ENCODE measurements around the gene PPFIA3. TPM values are rescaled to one million over a fixed set of nuclear protein-coding genes. Genes with fewer than 3 reads are reported as not detected.
"Not testable (repeated sequence)": the region's sequence is repeated elsewhere in the genome, so short reads cannot be mapped to it uniquely, and the experiment has no call there.

Gene PPFIA3
- polyA plus RNA-seq, 3 donors, result 4.6 to 5.4 (median 4.9) TPM

DNA sequence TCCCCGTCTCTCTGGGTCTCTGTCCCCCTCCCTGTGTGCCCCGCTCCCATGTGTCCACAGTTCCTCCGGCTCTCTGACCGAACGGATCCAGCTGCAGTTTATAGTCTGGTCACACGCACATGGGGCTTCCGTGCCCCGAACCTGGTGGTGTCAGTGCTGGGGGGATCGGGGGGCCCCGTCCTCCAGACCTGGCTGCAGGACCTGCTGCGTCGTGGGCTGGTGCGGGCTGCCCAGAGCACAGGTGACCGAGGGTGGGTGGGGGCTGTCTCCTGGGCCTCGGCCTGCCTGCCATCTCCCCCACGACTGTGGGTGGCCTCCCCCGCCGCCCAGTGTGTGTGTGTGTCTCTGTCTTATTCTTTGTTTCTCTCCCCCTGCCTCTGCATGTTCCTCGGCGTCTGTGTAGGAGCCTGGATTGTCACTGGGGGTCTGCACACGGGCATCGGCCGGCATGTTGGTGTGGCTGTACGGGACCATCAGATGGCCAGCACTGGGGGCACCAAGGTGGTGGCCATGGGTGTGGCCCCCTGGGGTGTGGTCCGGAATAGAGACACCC, 48.6 kb downstream of the PPFIA3 start:
- DNase-seq (ENCODE audit: low read depth in 3 of 3, low spot score in 2 of 3), result no peak

GRCh38 chr19:49168421-49168820, 49.1 kb downstream of the PPFIA3 start:
- DNase-seq (ENCODE audit: low read depth in 3 of 3, low spot score in 2 of 3), result no peak

DNA sequence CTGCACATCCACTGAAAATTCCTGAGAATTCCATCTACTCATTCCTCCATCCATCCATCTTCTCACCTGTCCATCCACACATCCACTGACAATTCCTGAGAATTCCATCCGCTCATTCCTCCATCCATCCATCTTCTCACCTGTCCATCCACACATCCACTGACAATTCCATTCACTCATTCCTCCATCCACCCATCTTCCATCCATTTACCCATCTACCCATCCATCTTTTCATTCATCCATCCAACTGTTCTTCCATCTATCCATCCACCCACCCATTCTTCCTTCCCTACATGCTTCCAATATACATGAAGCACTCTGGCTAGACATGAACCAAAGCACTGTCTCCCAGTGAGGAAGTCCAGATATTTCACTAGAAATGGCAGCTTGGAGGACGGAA, 53.9 kb downstream of the PPFIA3 start:
- no peak for DNase-seq (ENCODE audit: low read depth in 3 of 3, low spot score in 2 of 3)

DNA sequence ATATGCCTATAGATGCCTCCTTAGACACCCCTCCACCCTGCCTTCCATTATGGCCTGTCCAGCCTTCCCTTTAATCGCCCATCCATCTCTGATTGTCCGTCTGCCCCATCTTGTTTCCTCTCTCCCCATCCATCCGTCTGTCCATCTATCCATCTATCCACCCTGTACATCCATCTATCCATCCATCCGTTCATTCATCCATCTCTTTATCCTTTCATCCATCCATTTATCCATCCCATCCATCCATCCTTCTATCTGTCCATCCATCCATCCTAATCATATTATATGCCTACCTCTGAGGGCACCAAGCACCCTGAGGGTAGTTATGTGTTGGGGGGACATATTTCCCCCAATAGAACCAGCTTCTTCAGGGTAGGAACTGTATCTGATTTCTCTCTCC, 61.3 kb downstream of the PPFIA3 start:
- DNase-seq (ENCODE audit: low read depth in 3 of 3, low spot score in 2 of 3), result no peak

- DNase-seq (ENCODE audit: low read depth in 3 of 3, low spot score in 2 of 3), result not testable (repeated sequence)
Observed at GRCh38 chr19:49182010-49182847, 62.9 kb downstream of the PPFIA3 start.

DNA sequence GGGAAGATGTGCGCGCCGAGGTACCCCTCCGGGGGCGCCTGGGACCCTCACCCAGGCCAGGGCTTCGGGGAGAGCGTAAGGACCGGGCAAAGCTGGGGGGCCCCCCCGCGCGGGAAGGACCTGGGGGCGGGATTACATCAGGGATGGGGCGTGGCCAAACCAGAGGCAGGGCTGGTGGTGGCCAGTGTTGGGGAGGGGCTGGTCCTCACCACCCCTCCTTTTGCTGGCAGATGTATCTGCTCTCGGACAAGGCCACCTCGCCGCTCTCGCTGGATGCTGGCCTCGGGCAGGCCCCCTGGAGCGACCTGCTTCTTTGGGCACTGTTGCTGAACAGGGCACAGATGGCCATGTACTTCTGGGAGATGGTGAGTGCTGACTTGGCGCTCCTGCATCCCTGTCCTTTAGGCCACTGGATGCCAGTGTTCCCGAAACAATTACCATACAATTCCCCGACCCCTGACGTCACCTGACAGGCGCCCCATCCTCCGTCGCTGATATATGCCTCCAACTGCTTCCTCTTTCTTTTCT, 63.6 kb downstream of the PPFIA3 start:
- DNase-seq (ENCODE audit: low read depth in 3 of 3, low spot score in 2 of 3), result no peak

GRCh38 chr19:49186108-49186507, 66.8 kb downstream of the PPFIA3 start:
- DNase-seq (ENCODE audit: low read depth in 3 of 3, low spot score in 2 of 3), result no peak

DNA sequence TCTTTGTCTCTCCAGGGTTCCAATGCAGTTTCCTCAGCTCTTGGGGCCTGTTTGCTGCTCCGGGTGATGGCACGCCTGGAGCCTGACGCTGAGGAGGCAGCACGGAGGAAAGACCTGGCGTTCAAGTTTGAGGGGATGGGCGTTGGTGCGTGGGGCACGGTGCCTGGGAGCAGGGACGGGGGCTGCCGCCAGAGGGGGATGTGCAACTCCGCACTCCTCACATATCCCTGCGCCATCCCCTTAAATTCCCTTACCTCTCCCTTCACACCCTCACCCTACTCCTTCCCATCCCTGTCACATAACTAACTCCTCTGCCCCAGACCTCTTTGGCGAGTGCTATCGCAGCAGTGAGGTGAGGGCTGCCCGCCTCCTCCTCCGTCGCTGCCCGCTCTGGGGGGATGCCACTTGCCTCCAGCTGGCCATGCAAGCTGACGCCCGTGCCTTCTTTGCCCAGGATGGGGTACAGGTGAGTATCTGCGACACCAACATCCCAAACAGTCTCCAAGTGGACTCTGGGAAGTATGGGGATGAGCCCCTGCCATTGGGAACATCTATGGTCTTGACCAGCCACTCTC, 69.4 kb downstream of the PPFIA3 start:
- no peak for DNase-seq (ENCODE audit: low read depth in 3 of 3, low spot score in 2 of 3)

GRCh38 chr19:49189259-49189658, 69.9 kb downstream of the PPFIA3 start:
- no peak for DNase-seq (ENCODE audit: low read depth in 3 of 3, low spot score in 2 of 3)

GRCh38 chr19:49190781-49191180, 71.4 kb downstream of the PPFIA3 start:
- DNase-seq (ENCODE audit: low read depth in 3 of 3, low spot score in 2 of 3), result no peak

- no peak for DNase-seq (ENCODE audit: low read depth in 3 of 3, low spot score in 2 of 3)
Observed at GRCh38 chr19:49193822-49194394, 74.6 kb downstream of the PPFIA3 start.

DNA sequence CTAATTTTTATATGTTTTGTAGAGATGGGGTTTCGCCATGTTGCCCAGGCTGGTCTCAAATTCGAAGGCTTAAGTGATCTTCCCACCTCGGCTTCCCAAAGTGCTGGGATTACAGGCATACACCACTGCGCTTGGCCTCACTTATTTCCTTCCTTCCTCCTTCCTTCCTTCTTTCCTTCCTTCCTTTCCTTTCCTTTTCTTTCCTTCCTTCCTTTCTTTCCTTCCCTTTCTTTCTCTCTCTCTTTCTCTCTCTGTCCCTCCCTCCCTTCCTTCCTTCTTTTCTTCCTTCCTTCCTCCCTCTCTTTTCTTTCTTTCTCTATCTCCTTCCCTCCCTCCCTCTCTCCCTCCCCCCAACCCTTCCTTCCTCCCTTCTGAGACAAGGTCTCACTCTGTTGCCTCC, 75.1 kb downstream of the PPFIA3 start:
- no peak for DNase-seq (ENCODE audit: low read depth in 3 of 3, low spot score in 2 of 3)

DNA sequence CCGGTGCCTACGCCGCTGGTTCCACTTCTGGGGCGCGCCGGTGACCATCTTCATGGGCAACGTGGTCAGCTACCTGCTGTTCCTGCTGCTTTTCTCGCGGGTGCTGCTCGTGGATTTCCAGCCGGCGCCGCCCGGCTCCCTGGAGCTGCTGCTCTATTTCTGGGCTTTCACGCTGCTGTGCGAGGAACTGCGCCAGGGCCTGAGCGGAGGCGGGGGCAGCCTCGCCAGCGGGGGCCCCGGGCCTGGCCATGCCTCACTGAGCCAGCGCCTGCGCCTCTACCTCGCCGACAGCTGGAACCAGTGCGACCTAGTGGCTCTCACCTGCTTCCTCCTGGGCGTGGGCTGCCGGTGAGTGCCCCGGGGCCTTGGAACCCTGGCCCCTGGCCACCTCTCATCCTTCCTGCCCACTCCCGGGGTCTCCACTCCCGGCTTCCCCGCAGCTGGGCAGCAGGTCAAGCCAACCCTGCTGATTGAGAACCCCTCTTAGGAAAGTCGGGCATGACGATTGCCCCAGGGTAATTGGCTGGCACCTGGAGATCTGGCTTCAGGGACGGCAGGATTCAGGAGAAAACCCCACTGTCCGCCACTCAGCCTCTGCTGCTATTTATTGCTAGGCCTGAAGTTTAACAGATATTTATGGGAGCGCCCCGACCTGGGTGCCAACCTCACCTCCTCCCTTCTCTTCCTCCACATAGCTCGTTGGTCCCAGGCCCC, 77.3 kb downstream of the PPFIA3 start:
- DNase-seq (ENCODE audit: low read depth in 3 of 3, low spot score in 2 of 3), result no peak

DNA sequence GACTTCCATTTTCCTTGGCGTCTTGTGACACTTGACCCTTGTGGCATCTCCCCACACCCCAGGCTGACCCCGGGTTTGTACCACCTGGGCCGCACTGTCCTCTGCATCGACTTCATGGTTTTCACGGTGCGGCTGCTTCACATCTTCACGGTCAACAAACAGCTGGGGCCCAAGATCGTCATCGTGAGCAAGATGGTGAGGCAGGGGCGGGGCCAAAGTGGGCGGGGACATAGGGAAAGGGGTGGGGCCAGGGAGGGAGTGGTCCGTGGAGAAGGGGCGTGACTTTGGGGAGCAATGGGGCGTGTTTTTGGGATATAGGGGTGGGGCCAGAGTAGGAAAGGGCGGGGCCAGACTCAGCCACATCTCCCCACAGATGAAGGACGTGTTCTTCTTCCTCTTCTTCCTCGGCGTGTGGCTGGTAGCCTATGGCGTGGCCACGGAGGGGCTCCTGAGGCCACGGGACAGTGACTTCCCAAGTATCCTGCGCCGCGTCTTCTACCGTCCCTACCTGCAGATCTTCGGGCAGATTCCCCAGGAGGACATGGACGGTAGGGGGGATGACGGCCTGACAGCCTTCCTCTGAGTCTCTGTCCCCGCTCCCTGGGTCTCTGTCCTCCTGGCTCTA, 81.0 kb downstream of the PPFIA3 start:
- no peak for DNase-seq (ENCODE audit: low read depth in 3 of 3, low spot score in 2 of 3)

Other genes starting within 250 kb of the PPFIA3 start
- 10 to 100 TPM; 34.7 to 48.1 (median 35.8) TPM for gene PPP1R15A, start 247.1 kb upstream of the PPFIA3 start, polyA plus RNA-seq (ENCODE audit: insufficient read length in 3 of 3)
- 1 to 10 TPM in 1 of 3 donors, under 1 TPM in 2; 0.72 to 1.9 (median 0.93) TPM for gene TULP2, start 220.8 kb upstream of the PPFIA3 start, polyA plus RNA-seq (ENCODE audit: insufficient read length in 3 of 3)
- gene NUCB1, start 219.2 kb upstream of the PPFIA3 start, polyA plus RNA-seq (ENCODE audit: insufficient read length in 3 of 3), result 100 to 1,000 TPM; 229 to 276 (median 263) TPM
- 1 to 10 TPM; 4.6 to 7.4 (median 5.9) TPM for gene DHDH, start 185.8 kb upstream of the PPFIA3 start, polyA plus RNA-seq (ENCODE audit: insufficient read length in 3 of 3)
- 10 to 100 TPM; 47.8 to 70.2 (median 65.9) TPM for gene BAX, start 164.7 kb upstream of the PPFIA3 start, polyA plus RNA-seq (ENCODE audit: insufficient read length in 3 of 3)
- 1,000 to 10,000 TPM; 2,018 to 2,741 (median 2,584) TPM for gene FTL, start 154.2 kb upstream of the PPFIA3 start, polyA plus RNA-seq (ENCODE audit: insufficient read length in 3 of 3)
- 10 to 100 TPM; 35.6 to 38.8 (median 36.1) TPM for gene GYS1, start 126.2 kb upstream of the PPFIA3 start, polyA plus RNA-seq (ENCODE audit: insufficient read length in 3 of 3)
- 10 to 100 TPM; 79.2 to 96.2 (median 86.9) TPM for gene RUVBL2, start 125.7 kb upstream of the PPFIA3 start, polyA plus RNA-seq (ENCODE audit: insufficient read length in 3 of 3)
- gene LHB, start 102.5 kb upstream of the PPFIA3 start, polyA plus RNA-seq (ENCODE audit: insufficient read length in 3 of 3), result not detected
- not detected for gene CGB3, start 95.2 kb upstream of the PPFIA3 start, polyA plus RNA-seq (ENCODE audit: insufficient read length in 3 of 3)
- not detected for gene CGB2, start 87.7 kb upstream of the PPFIA3 start, polyA plus RNA-seq (ENCODE audit: insufficient read length in 3 of 3)
- gene CGB1, start 82.6 kb upstream of the PPFIA3 start, polyA plus RNA-seq (ENCODE audit: insufficient read length in 3 of 3), result not detected
- gene CGB5, start 75.7 kb upstream of the PPFIA3 start, polyA plus RNA-seq (ENCODE audit: insufficient read length in 3 of 3), result not detected
- not detected for gene CGB8, start 70.4 kb upstream of the PPFIA3 start, polyA plus RNA-seq (ENCODE audit: insufficient read length in 3 of 3)
- under 1 TPM; 0.78 to 0.94 (median 0.93) TPM for gene CGB7, start 61.8 kb upstream of the PPFIA3 start, polyA plus RNA-seq (ENCODE audit: insufficient read length in 3 of 3)
- 1 to 10 TPM; 2.4 to 2.7 (median 2.5) TPM for gene NTF4, start 54.7 kb upstream of the PPFIA3 start, polyA plus RNA-seq (ENCODE audit: insufficient read length in 3 of 3)
- under 1 TPM; 0.04 TPM for gene KCNA7, start 46.8 kb upstream of the PPFIA3 start, polyA plus RNA-seq (ENCODE audit: insufficient read length in 3 of 3)
- gene SNRNP70, start 34.1 kb upstream of the PPFIA3 start, polyA plus RNA-seq (ENCODE audit: insufficient read length in 3 of 3), result 100 to 1,000 TPM; 243 to 292 (median 271) TPM
- 1 to 10 TPM; 6.5 to 6.7 (median 6.6) TPM for gene LIN7B, start 5.2 kb upstream of the PPFIA3 start, polyA plus RNA-seq (ENCODE audit: insufficient read length in 3 of 3)
- gene C19orf73, start 401 bp upstream of the PPFIA3 start, polyA plus RNA-seq (ENCODE audit: insufficient read length in 3 of 3), result under 1 TPM; 0.39 to 0.80 (median 0.74) TPM
- 10 to 100 TPM; 29.8 to 36.1 (median 35.5) TPM for gene HRC, start 35.9 kb downstream of the PPFIA3 start, polyA plus RNA-seq (ENCODE audit: insufficient read length in 3 of 3)
- 10 to 100 TPM; 19.8 to 25.4 (median 20.0) TPM for gene TRPM4, start 38.2 kb downstream of the PPFIA3 start, polyA plus RNA-seq (ENCODE audit: insufficient read length in 3 of 3)
- gene SLC6A16, start 205.6 kb downstream of the PPFIA3 start, polyA plus RNA-seq (ENCODE audit: insufficient read length in 3 of 3), result 1 to 10 TPM; 2.4 to 2.6 (median 2.6) TPM
- 10 to 100 TPM; 32.7 to 37.7 (median 36.9) TPM for gene CD37, start 215.9 kb downstream of the PPFIA3 start, polyA plus RNA-seq (ENCODE audit: insufficient read length in 3 of 3)
- 10 to 100 TPM; 86.1 to 89.1 (median 86.1) TPM for gene TEAD2, start 242.9 kb downstream of the PPFIA3 start, polyA plus RNA-seq (ENCODE audit: insufficient read length in 3 of 3)
- gene DKKL1, start 244.3 kb downstream of the PPFIA3 start, polyA plus RNA-seq (ENCODE audit: insufficient read length in 3 of 3), result 1 to 10 TPM; 4.5 to 5.3 (median 4.7) TPM

Measured in right renal cortex interstitium (tissue), 3 donors.